Smooth muscle cell of bladder (primary cell): ENCODE measurements around the gene PCDHB8. TPM values are rescaled to one million over a fixed set of nuclear protein-coding genes. Genes with fewer than 3 reads are reported as not detected.

ENCODE experiments used
- total RNA-seq: library from RNA; depleted of rRNA; stranded (reverse); fragments of >200 nt; gene quantifications from 2 replicates; pipeline ENCODE4 v1.2.3, GENCODE V29; 2014

The PCDHB8 gene
- 0.09 and 0.43 TPM in 2 replicates for total RNA-seq

DNA sequence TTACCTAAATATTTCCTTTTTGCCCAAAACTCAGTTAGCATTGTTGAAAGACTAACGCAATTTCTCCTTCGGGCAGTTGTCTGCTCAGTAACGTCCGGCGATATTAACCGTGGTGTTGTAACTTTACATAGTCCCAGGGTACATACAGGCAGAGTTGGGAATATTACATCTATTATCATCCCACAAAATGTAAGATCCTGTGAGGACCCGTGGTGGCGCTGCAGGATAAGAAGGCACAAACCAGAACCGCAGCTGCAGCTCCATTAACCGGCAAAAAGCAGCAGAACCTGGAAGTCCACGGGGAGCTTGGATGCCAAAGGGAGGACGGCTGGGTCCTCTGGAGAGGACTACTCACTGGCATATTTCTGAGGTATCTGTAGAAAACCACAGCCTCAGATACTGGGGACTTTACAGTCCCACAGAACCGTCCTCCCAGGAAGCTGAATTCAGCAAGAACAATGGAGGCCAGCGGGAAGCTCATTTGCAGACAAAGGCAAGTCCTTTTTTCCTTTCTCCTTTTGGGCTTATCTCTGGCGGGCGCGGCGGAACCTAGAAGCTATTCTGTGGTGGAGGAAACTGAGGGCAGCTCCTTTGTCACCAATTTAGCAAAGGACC is at the start of gene PCDHB8:
Gene PCDHB8 (plus strand): TSS at position 214 of the 615 bp plus-strand sequence. CDS start 245 bp downstream, at position 459.

DNA sequence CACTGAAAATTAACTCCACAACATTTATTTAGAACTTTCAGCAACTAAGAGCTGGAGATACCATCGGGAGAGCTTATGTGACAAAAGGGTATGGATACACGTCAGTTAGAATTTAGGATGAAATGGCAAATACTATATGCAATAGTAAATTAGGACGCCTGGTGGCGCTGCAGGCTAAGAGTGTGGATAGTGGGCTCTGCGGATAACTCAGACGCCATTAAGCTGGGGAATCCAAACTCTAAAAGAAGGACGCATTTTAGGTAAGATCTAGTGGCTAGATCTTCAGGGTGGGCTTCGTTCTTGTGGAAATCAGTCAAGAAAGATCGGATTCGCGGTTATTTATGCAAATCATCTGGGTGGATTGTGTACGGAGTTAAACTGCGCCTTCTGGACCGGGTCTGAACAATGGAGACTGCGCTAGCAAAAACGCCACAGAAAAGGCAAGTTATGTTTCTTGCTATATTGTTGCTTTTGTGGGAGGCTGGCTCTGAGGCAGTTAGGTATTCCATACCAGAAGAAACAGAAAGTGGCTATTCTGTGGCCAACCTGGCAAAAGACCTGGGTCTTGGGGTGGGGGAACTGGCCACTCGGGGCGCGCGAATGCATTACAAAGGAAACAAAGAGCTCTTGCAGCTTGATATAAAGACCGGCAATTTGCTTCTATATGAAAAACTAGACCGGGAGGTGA is 42.4 kb upstream of the PCDHB8 start, which contains the start of gene PCDHB5:
Gene PCDHB5 (plus strand): TSS at position 177 of the 688 bp plus-strand sequence. CDS start 229 bp downstream, at position 406.

DNA sequence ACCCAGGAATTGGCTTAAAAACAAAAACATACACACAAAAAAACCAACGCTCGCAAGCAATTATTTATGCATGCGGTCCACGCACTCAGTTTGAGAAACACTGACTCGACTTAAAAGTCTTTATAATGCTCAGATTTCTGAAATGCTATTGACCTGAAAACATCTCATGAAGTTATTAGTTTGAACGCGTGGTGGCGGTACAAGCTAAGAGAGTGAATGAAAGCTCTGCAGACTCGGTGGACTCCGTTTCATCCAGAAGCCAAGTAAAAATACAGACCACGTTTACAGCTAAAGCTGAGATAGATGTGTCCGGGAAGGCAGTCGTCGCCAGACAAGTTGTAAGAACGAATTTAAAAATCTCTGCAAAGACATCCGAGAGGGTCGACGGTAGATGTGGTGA is 27.8 kb upstream of the PCDHB8 start, which contains the start of gene PCDHB6:
Gene PCDHB6 (plus strand): TSS at position 246 of the 400 bp plus-strand sequence. CDS start 201 bp downstream, outside the sequence.

DNA sequence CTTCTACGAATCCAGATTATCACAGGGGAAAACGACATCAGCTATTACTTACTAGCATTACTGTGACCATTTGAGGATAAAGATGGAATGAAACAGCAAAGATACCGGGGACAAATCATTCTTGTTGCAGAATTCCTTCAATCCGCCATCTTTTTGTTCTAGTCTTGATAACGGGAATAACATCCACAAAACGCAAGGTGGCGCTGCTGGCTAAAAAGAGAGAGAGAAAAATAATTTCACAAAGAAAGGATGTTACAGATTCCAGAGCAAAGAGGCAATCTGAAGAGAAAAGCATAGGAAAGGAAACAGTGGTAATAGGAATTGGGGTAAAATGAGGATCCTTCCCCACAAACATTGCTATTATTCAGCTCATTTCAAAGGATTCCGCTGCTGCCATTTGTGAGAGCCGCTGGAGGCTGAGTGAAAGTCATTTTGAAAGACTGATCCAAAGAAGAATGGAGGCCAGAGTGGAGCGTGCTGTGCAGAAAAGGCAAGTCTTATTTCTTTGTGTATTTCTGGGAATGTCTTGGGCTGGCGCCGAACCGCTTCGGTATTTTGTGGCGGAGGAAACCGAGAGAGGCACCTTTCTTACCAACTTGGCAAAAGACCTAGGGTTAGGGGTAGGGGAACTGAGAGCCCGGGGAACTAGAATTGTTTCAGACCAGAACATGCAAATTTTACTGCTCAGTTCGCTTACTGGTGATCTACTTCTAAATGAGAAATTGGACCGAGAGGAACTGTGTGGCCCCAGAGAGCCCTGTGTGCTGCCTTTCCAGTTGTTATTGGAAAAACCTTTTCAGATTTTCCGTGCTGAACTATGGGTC is 5.0 kb upstream of the PCDHB8 start, which contains the start of gene PCDHB7:
Gene PCDHB7 (plus strand): TSS at position 264 of the 824 bp plus-strand sequence. CDS start 192 bp downstream, at position 456.

DNA sequence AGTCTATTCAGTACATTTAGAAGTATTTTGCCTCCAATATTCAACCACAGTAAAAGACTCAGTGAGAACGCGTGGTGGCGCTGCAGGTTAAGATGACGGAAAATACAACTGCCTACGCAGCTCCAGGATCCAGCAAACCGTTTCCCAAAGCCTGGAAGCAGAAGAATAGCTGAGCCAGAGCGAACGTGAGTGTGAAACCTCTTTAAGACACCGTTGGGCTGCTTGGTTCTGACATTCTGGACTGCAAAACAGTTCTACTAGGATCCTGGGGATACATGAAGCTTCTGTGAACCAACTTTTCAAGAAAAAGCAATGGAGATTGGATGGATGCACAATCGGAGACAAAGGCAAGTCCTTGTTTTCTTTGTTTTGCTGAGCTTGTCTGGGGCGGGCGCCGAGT is 4.7 kb downstream of the PCDHB8 start, which contains the start of gene PCDHB16:
Gene PCDHB16 (plus strand): TSS at position 140 of the 400 bp plus-strand sequence. CDS start 173 bp downstream, at position 313.

DNA sequence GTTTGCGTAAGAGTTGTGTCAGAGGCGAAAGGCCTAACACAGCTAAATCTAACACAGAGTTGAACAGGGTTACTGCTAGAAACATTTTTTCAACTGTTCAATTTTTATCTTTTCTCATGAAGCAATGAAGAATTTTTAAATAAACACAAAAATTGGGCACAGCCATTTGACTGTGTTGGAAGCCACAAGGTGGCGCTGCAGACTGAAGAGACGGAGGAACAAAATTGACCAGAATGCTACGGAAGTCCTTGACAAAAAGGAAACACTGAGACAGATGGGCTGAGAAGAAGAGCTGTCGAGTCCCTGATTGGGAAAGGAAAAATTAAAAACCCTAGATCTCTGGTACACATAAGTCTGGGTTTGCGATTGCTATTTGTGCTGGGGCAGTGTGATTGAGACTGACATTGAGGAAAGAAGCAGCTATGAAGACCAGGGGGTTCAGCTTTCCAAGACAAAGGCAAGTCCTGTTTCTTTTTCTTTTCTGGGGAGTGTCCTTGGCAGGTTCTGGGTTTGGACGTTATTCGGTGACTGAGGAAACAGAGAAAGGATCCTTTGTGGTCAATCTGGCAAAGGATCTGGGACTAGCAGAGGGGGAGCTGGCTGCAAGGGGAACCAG is 9.4 kb downstream of the PCDHB8 start, which contains the start of gene PCDHB9:
Gene PCDHB9 (plus strand): TSS at position 265 of the 616 bp plus-strand sequence. CDS start 158 bp downstream, at position 423.

DNA sequence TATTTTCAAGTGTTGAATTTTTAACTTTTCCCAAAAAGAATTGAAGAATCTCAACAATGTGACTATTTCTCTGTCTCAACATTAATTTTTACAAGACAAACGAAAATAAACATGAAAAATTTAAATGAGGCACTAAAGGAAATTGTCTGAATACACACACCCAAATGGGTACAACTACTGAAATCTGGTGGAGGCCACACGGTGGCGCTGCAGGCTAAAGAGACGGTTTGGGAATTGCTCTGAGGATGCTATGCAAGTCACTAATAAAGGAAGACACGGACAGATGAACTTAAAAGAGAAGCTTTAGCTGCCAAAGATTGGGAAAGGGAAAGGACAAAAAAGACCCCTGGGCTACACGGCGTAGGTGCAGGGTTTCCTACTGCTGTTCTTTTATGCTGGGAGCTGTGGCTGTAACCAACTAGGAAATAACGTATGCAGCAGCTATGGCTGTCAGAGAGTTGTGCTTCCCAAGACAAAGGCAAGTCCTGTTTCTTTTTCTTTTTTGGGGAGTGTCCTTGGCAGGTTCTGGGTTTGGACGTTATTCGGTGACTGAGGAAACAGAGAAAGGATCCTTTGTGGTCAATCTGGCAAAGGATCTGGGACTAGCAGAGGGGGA is 14.6 kb downstream of the PCDHB8 start, which contains the start of gene PCDHB10:
Gene PCDHB10 (plus strand): TSS at position 244 of the 616 bp plus-strand sequence. CDS start 200 bp downstream, at position 444.

DNA sequence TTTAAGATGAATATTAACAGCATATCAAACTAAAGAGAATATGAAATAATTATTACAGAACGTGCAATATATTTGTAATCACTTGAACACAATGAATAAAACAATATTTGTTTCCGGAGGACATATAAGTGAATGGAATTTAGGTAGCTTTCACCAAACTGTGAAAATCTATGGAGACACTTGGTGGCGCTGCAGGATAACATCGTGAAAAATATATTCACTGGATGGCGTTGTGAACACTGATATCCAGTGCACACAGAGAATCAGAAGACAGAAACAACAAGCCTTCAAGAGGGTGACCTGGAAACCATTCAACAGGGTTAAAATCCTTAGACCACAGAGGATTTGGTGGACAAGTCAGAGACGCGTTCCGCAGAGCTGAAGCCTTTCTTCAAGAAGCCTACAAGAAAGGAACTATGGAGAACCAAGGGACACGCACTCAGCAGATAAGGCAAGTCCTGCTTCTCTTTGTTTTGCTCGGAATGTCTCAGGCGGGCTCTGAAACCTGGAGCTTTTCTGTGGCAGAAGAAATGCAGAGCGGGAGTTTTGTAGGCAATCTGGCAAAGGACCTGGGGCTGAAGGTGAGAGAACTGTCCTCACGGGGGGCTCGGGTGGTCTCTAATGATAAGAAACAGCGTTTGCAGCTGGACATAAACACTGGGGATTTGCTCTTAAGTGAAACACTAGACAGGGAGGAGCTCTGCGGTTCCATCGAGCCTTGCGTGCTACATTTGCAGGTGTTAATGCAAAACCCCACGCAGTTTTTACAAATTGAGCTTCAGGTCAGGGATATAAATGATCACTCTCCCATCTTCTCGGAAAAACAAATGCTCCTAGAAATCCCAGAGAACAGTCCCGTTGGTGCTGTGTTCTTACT is 22.0 kb downstream of the PCDHB8 start, which contains the start of gene PCDHB11:
Gene PCDHB11 (plus strand): TSS at position 269 of the 877 bp plus-strand sequence. CDS start 148 bp downstream, at position 417.

DNA sequence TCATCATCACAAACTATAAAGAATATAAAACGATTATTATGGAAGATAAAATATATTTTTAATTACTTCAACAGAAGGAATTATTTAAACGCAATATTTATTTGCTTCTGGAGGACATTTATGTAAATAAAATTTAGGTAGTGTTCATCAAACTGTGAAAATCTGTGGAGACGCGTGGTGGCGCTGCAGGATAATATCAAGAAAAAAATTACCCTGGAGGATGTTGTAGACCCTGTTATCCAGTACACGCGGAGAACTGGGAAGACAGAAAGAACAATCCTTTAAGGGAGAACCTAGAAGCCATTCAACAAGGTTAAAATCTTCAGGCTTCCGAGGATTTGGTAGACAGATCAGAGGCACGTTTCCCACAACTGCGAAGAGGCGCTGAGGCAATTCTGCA is 30.9 kb downstream of the PCDHB8 start, which contains the start of gene PCDHB12:
Gene PCDHB12 (plus strand): TSS at position 242 of the 400 bp plus-strand sequence. CDS start 189 bp downstream, outside the sequence.

DNA sequence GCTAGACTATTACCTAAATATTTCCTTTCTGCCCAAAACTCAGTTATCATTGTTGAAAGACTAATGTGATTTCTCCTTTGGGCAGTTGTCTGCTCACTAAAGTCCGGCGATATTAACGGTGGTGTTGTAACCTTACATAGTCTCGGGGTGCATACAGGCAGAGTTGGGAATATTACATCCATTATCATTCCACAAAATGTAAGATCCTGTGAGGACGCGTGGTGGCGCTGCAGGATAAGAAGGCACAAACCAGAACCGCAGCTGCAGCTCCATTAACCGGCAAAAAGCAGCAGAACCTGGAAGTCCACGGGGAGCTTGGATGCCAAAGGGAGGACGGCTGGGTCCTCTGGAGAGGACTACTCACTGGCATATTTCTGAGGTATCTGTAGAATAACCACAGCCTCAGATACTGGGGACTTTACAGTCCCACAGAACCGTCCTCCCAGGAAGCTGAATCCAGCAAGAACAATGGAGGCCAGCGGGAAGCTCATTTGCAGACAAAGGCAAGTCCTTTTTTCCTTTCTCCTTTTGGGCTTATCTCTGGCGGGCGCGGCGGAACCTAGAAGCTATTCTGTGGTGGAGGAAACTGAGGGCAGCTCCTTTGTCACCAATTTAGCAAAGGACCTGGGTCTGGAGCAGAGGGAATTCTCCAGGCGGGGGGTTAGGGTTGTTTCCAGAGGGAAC is 36.2 kb downstream of the PCDHB8 start, which contains the start of gene PCDHB13:
Gene PCDHB13 (plus strand): TSS at position 264 of the 684 bp plus-strand sequence. CDS start 205 bp downstream, at position 469.

DNA sequence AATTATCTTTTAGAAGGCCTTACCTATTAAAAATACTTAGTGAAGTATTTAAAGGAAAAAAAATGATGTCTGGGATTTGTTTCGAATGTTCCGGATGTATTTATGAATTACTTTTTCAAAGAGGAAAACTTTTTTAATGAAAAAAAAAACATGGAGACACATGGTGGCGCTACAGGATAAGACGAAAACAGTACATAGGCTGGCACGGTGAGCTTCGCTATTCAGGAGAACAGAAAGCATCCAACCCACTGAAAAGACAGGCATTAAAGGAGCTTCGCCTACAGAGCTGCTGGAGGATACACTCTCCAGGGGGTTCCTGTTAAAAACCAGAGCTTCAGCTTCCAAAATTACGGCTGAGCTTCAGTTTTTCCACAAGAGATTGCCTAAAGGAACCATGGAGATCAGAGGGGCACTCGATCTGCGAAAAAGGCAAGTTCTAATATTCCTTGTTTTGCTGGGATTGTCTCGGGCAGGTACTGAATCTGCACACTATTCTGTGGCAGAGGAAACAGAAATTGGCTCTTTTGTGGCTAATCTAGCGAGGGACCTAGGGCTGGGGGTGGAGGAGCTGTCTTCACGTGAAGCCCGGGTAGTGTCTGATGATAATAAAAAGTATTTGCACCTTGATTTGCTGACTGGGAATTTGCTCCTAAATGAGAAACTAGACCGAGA is 45.7 kb downstream of the PCDHB8 start, which contains the start of gene PCDHB14:
Gene PCDHB14 (plus strand): TSS at position 232 of the 672 bp plus-strand sequence. CDS start 163 bp downstream, at position 395.

Other genes with a start within 250 kb of the PCDHB8 start
- gene PCDHAC2, start 211.3 kb upstream of the PCDHB8 start, total RNA-seq = 0.14 and 0.28 TPM in 2 replicates
- not detected in 2 replicates for gene PCDHB1, start 126.4 kb upstream of the PCDHB8 start, total RNA-seq
- gene PCDHB2, start 83.2 kb upstream of the PCDHB8 start, total RNA-seq = 1.6 and 1.8 TPM in 2 replicates
- 0.55 and 0.57 TPM in 2 replicates for gene PCDHB3, start 77.3 kb upstream of the PCDHB8 start, total RNA-seq
- gene PCDHB4, start 56.0 kb upstream of the PCDHB8 start, total RNA-seq = 0.09 and 0.14 TPM in 2 replicates
- gene PCDHB5, start 42.6 kb upstream of the PCDHB8 start, total RNA-seq = 0.57 and 1.4 TPM in 2 replicates
- gene PCDHB6, start 27.7 kb upstream of the PCDHB8 start, total RNA-seq = under 0.01 and 0.09 TPM in 2 replicates
- 0.18 and 0.71 TPM in 2 replicates for gene PCDHB7, start 5.1 kb upstream of the PCDHB8 start, total RNA-seq
- 0.18 and 0.85 TPM in 2 replicates for gene PCDHB16, start 4.6 kb downstream of the PCDHB8 start, total RNA-seq
- 0.09 and 0.14 TPM in 2 replicates for gene PCDHB9, start 9.4 kb downstream of the PCDHB8 start, total RNA-seq
- gene PCDHB10, start 14.6 kb downstream of the PCDHB8 start, total RNA-seq = 0.28 and 0.71 TPM in 2 replicates
- 0.18 and 0.28 TPM in 2 replicates for gene PCDHB11, start 21.8 kb downstream of the PCDHB8 start, total RNA-seq
- 0.09 and 0.43 TPM in 2 replicates for gene PCDHB12, start 30.9 kb downstream of the PCDHB8 start, total RNA-seq
- 0.28 TPM in 2 replicates for gene PCDHB13, start 36.1 kb downstream of the PCDHB8 start, total RNA-seq
- gene PCDHB14, start 45.6 kb downstream of the PCDHB8 start, total RNA-seq = 0.46 and 0.85 TPM in 2 replicates
- gene PCDHB15, start 67.6 kb downstream of the PCDHB8 start, total RNA-seq = 0.46 and 0.71 TPM in 2 replicates
- 0.14 and 0.18 TPM in 2 replicates for gene SLC25A2, start 126.3 kb downstream of the PCDHB8 start, total RNA-seq
- 75.2 and 97.5 TPM in 2 replicates for gene TAF7, start 143.0 kb downstream of the PCDHB8 start, total RNA-seq
- 1.1 TPM in 2 replicates for gene PCDHGA1, start 152.7 kb downstream of the PCDHB8 start, total RNA-seq
- 2.7 and 2.8 TPM in 2 replicates for gene PCDHGA2, start 161.0 kb downstream of the PCDHB8 start, total RNA-seq
- 0.85 and 1.4 TPM in 2 replicates for gene PCDHGA3, start 166.0 kb downstream of the PCDHB8 start, total RNA-seq
- gene PCDHGB1, start 172.3 kb downstream of the PCDHB8 start, total RNA-seq = 2.3 and 3.3 TPM in 2 replicates
- 3.3 and 4.5 TPM in 2 replicates for gene PCDHGA4, start 177.2 kb downstream of the PCDHB8 start, total RNA-seq
- gene PCDHGB2, start 182.2 kb downstream of the PCDHB8 start, total RNA-seq = 2.4 and 2.7 TPM in 2 replicates
- 1.3 TPM in 2 replicates for gene PCDHGA5, start 186.4 kb downstream of the PCDHB8 start, total RNA-seq
- gene PCDHGB3, start 192.5 kb downstream of the PCDHB8 start, total RNA-seq = 5.3 and 5.4 TPM in 2 replicates
- gene PCDHGA6, start 196.1 kb downstream of the PCDHB8 start, total RNA-seq = 3.0 and 3.2 TPM in 2 replicates
- gene PCDHGA7, start 205.0 kb downstream of the PCDHB8 start, total RNA-seq = 4.1 and 4.6 TPM in 2 replicates
- gene PCDHGB4, start 209.9 kb downstream of the PCDHB8 start, total RNA-seq = 26.9 and 27.5 TPM in 2 replicates
- gene PCDHGA8, start 214.8 kb downstream of the PCDHB8 start, total RNA-seq = 3.0 and 3.3 TPM in 2 replicates
- 15.9 and 19.9 TPM in 2 replicates for gene PCDHGB5, start 220.2 kb downstream of the PCDHB8 start, total RNA-seq
- gene PCDHGA9, start 225.0 kb downstream of the PCDHB8 start, total RNA-seq = 2.7 and 3.1 TPM in 2 replicates
- gene PCDHGB6, start 230.2 kb downstream of the PCDHB8 start, total RNA-seq = 2.7 and 3.1 TPM in 2 replicates
- 4.3 and 5.4 TPM in 2 replicates for gene PCDHGA10, start 235.2 kb downstream of the PCDHB8 start, total RNA-seq
- gene PCDHGB7, start 239.9 kb downstream of the PCDHB8 start, total RNA-seq = 6.3 and 6.9 TPM in 2 replicates
- 6.4 and 8.5 TPM in 2 replicates for gene PCDHGA11, start 243.3 kb downstream of the PCDHB8 start, total RNA-seq